GF-D8 (cell line): ENCODE data around the gene NHSL2.
"Not testable (repeated sequence)": the region's sequence is repeated elsewhere in the genome, so short reads cannot be mapped to it uniquely, and the experiment has no call there.

ENCODE experiments used
- DNase-seq: peaks from one replicate; lab custom pipeline; 2025; lab: John Stamatoyannopoulos, UW

The NHSL2 gene

DNA sequence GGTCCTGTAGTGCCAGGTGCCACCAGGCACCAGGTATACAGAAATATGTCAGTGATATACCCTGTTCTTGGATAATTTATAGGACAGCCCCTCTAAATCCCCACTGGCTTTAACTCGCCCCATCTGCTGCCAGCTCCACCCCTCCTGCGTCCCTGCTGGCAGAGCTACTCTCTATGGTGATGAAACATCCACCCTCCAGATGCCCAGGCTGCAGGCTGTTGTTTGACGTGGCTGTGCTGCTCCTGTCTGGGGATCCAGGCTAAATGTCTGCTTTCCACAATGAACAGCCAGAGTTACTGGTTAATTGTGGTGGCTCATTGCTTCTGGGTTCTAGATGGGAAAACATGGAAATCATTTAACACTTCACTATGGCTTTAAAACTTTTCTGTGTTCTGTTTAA, 12.9 kb downstream of the NHSL2 start:
- DNase-seq = no peak

GRCh38 chrX:71927040-71927439, 16.4 kb downstream of the NHSL2 start:
- DNase-seq = no peak

DNA sequence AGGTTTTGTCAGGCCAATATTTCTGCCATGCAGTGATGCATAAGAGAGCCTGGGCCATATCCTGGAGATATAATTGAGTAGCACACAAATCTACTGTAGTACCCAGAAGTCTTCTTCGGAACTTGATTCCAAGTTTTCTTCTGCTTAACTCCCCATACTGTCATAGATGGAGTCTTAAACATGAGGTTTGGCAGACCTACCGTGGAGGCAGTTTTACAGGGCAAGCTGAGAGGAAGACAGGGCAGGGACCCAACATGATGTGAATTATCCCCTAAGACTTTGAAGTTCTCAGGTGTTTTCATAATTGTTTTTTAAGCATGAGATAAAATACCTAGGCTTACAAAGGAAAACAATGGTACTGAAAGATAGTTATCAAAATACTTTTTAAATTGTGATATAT, 18.2 kb downstream of the NHSL2 start:
- DNase-seq = no peak

DNA sequence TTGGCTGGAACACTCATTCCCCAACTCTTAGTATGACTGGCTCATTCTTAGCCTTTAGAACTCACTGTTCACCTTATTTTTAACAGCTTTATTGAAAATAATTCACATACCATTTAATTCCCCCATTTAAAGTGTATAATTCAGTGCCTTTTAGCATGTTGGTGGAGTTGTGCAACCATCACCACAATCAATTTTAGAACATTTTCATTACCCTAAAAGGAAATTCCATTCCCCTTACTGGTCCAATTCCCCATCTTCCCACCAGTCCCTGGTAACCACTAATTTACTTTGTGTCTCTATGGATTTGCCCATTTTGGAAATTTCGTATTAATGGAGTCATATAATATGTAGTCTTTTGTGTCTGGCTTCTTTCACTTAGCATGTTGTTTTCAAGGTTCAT, 19.7 kb downstream of the NHSL2 start:
- no peak for DNase-seq

DNA sequence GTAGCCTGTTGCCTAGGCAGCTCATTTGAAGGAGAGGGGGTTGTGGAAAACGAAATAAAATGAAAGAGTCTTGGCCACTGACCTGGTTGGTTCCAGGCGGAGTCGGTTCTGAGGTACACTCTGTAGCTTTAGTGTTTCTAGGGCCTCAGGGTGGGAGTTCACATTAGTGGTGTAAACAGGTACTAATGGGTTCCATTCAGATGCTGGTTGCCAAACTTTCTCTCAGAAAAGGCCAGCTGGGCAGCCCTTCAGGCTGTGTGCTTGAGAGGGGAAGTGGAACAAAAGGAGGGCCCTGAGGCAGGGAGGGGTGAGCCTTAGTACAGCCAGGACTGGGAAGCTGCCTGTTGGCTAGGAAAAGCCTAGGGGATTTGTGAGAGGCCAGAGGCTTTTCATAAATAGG, 24.8 kb downstream of the NHSL2 start:
- no peak for DNase-seq

DNA sequence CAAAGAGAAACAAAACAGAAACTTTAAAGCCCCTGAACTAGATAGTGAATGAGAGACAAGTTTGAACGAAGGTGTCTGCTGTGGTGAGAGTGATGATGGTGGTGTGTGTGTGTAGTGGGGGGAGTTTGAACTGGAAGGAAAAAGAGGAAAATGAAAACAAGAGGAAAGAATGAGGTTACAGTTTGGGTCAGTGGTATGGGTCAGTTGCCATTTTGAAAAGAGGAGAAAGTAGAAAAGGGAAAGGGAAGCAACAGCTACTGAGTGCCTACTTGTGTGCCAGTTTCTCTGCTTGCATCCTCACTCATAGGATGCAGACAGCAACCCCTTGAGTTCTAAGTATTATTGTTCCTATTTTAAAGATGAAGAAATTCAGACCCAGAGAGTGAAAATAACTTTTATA, 26.0 kb downstream of the NHSL2 start:
- DNase-seq = no peak

GRCh38 chrX:71938371-71938770, 27.7 kb downstream of the NHSL2 start:
- no peak for DNase-seq

DNA sequence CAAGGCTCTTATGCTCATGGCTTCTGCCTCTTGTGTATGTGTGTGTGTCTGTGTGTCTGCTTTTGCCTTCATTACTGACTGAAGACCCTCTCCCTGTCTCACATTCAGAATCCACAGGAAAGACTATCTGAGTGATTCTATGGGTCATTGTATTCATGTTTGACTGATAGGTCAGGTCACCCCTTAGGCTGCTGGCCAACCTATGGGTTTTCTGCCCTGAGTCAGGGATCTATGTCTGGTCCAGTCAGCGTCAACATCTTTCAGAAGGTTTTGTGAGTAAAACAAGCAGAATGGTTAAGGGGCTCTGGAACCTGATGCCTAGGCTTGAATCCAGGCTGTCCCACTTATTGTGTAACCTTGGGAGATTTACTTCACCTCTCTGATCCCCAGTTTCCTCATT, 30.5 kb downstream of the NHSL2 start:
- no peak for DNase-seq

GRCh38 chrX:71941776-71942175, 31.1 kb downstream of the NHSL2 start:
- DNase-seq = no peak

GRCh38 chrX:71944369-71944768, 33.7 kb downstream of the NHSL2 start:
- DNase-seq = no peak

- DNase-seq = no peak
Measured at GRCh38 chrX:71945237-71945805, 34.7 kb downstream of the NHSL2 start.

DNA sequence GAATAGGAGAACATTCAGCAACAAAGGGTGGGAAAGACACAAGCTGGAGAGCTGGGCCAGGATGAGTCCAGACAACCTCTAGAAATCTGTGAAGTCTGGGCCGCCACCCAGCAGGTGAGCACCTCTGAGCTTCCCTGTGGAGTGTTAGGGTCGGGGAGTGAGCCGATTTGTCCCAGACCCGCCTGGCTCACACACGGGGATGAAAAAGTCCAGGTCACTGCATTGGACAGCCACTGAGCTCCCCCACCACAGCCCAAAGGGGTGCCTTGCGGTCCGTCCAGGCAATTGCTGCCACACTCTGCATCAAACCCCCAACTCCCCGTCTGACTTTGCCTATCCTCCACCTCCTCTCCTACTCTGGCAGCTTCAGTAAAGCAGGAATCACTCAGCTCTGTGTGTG, 38.7 kb downstream of the NHSL2 start:
- no peak for DNase-seq

- no peak for DNase-seq
Measured at GRCh38 chrX:71949844-71950445, 39.3 kb downstream of the NHSL2 start.

GRCh38 chrX:71953391-71953790, 42.7 kb downstream of the NHSL2 start:
- DNase-seq = no peak

DNA sequence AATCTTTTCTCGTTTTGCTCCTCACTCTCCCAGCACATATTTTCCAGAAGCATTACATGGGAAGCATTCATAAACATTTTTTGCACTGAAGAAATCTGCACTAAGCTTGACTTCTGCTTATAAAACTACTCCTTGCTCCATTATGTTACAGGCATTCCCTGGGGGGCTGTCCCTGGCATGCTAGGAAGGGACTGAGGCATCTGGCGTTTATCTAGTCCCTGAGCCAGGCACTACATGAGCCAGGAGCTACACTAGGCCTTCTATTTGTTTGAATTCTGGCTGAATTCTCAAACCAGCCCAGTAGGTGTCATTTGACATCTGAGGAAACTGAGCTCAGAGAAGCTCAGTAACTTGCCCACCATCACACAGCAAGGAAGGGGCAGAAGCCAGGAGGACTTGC, 43.3 kb downstream of the NHSL2 start:
- DNase-seq = no peak

DNA sequence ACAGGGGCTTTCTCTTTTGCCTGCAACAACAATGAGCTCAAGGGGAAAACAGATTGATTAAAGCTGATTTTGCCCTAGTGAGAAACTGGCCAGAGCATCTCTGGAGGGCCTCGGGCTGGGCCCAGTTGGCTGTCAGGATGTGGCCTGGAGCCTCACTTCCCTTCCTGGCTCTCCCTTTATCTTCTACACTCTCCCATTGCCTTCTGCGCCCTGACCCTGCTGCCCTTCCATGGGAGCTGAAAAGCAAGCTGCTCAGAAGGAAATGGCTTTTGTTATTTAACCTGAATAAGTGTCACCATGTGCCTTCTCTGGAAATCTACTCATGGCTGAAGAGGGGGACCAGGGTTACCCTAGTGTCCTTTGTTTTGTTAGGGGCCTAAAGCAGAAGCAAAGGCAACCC, 43.8 kb downstream of the NHSL2 start:
- no peak for DNase-seq

DNA sequence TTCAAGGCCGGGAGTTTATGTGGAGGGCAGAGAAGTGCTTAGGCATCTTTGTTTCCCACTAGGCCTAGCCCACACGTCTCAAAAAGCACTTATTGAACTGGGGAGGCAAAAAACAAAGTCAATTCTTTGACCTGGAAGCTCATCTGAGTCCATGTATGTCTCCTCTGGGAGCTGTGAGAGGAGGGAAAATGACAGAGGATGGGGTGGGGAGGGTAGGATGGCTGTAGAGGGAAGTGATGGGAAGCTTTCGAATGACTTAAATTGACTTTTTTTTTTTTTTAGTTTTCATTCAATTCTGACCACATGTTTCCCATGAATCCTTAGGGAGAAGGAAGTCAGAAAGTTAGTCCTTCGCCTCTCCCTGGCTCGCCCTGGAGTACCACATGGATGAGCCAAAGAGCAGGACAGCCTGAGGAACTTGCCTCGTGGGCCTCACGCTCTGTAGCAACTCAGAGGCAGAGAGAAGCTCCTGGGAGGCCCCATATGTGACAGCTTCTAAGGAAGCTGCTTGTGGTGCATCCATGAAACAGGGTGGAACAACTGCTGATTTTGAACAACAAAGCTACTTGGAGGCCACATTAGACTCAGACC, 45.0 kb downstream of the NHSL2 start:
- DNase-seq = no peak

DNA sequence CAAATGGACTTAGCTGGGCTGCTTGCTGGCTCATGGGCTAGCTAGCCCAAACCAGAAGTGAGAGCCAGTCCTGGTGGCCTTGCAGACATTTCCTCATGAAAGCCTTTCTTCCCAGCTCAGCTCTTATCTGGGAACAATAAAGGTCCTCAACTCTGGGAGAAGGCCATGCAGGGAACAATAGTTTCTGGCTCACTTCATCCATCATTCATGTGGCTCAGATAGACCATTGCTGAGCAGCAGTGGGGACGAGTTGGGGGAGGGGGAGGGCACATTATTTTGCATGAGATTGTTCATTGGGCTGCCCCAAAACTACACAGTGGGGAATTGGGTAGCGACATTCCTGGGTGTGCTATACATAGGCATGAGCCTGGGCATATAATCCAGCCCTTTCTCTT, 47.6 kb downstream of the NHSL2 start:
- DNase-seq = no peak

GRCh38 chrX:71964184-71964583, 53.5 kb downstream of the NHSL2 start:
- not testable (repeated sequence) for DNase-seq

DNA sequence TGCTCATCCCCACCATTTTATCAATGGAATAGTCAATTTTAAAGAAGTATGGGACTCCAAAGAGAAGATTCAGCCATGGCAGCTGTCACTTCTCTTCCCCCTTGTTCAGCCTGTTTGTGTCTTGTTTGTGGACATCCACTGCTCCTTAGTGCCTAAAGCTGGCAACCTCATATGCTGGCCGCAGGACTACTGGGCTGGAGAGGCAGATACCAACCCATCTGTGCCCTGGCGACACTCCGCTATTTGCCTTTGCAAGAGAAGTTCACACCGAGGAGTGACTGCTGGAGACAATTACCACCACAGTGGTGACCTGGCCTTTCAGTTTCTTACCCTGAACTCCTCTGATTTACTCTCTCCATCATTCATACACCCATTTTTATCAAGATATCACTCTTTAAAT, 64.3 kb downstream of the NHSL2 start:
- DNase-seq = no peak

GRCh38 chrX:71976753-71977152, 66.1 kb downstream of the NHSL2 start:
- no peak for DNase-seq

DNA sequence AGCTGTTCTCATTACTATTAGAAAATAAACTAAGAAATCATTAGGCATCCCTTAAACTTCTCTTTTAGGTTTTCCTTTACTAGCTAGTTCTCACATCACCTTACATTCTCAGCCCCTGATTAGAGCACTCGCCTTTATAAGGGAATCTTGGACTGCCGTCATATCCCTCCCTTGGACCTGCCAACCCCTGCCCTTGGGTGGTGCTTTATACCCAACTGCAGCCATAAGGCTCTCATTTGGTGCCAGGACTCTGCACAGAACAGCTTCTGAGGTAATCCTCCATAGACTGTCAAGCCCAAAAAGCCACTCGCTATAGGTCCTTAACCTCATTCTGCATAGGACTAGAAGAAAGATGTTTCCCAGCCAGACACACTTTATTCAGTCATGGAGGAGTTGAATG, 67.5 kb downstream of the NHSL2 start:
- no peak for DNase-seq

DNA sequence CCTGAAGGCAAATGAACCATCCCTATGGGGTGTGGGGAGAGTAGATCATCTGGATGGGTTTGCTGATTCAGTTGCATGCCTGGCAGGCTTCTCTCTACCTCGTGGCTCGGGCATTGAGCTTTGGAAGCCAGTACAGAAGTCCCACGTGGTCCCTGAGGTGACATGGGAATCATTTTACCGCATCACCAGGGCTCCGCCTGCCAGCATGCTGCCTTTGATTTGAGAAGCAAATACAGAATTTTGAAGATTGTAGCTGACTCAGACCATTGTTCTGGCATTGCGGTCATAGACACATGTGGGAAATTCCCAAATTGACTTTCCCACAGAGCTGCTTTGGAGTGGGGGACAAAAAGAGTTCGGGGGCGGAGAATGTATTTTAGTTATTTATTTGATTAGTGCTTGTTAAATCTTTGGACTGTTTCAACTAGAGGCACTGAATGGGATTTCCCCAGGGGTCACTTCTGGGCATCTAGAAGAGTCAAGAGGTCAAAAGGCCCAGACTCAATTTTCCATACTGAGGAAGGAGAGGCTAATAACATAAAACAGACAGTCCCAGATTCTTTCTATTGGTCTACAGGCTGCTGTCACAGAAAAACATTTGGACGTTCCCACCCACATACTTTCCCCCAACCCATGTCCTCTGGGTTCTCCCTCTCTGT, 79.3 kb downstream of the NHSL2 start:
- DNase-seq = no peak

- DNase-seq = no peak
Measured at GRCh38 chrX:71990518-71990917, 79.9 kb downstream of the NHSL2 start.
